Heart right ventricle (tissue), 16 donors: Measurements from ENCODE around the gene FREM2. TPM values are rescaled to one million over a fixed set of nuclear protein-coding genes. Genes with fewer than 3 reads are reported as not detected.

Experiments used
- ATAC-seq, 8 donors: fragments of 200-7000 bp; cut with Tn5 transposase; one replicate each; pipeline ENCODE4 v1.9.1; 2020; ENCODE audit warnings: mild to moderate bottlenecking in 8 of 8, moderate library complexity in 8 of 8, moderate number of reproducible peaks in 1 of 8
- DNase-seq, 2 donors: peaks; one replicate each; pipeline ENCODE4 v3.0.0-alpha.2; 2020
- H3K27ac ChIP-seq, 10 donors: fragments of 200-600 bp; sonication (generic) in 2 of 10; one replicate each; pipeline versions ENCODE4 v1.5.0 to v1.8.0; 2020 to 2022; ENCODE audit warnings: mild to moderate bottlenecking in 3 of 10
- H3K27me3 ChIP-seq, 7 donors: fragments of 200-600 bp; one replicate each; pipeline ENCODE4 v1.8.0; 2021 to 2022; ENCODE audit warnings: mild to moderate bottlenecking in 2 of 7
- H3K36me3 ChIP-seq, 9 donors: fragments of 200-600 bp; sonication (generic) in 1 of 9; one replicate each; pipeline versions ENCODE4 v1.5.0 to v1.8.0; 2020 to 2022; ENCODE audit warnings: mild to moderate bottlenecking in 2 of 9
- H3K4me1 ChIP-seq, 9 donors: fragments of 200-600 bp; sonication (generic) in 1 of 9; one replicate each; pipeline versions ENCODE4 v1.5.0 to v1.8.0; 2020 to 2022; ENCODE audit warnings: mild to moderate bottlenecking in 4 of 9
- H3K4me3 ChIP-seq, 10 donors: fragments of 200-600 bp; sonication (generic) in 2 of 10; one replicate each; pipeline versions ENCODE4 v1.5.0 to v1.8.0; 2020 to 2022; ENCODE audit warnings: mild to moderate bottlenecking in 7 of 10, moderate library complexity in 2 of 10
- H3K9me3 ChIP-seq, 11 donors: fragments of 200-600 bp in 10 of 11; sonication (generic) in 2 of 11; one replicate each; pipeline versions ENCODE4 v1.5.0 to v1.8.0; 2013 to 2022; ENCODE audit warnings: mild to moderate bottlenecking in 2 of 11, control low read depth in 1 of 11, moderate library complexity in 1 of 11
- CTCF ChIP-seq, 9 donors: fragments of 200-600 bp; sonication (generic) in 2 of 9; IDR thresholded peaks; one replicate each; pipeline versions ENCODE4 v1.5.0 to v1.8.0; 2021 to 2022; ENCODE audit warnings: antibody characterized with exemption in 9 of 9, mild to moderate bottlenecking in 5 of 9, moderate library complexity in 1 of 9
- WGBS, 2 donors: extraction: QIAGEN DNeasy Blood & Tissue Kit; methylation state at CpG; one replicate each; pipeline ENCODE4 v1.1.7; 2013; ENCODE audit warnings: inconsistent platforms in 1 of 2; 5-methylcytosine and 5-hydroxymethylcytosine counted together
- intact Hi-C, 10 donors: fragments of 100-400 bp; cut with DNase I; formaldehyde crosslinking; loops; one replicate each; pipeline versions ENCODE4 v1.11.1 to v1.14.2; 2022
- polyA plus RNA-seq, 2 donors: library from polyadenylated mRNA; stranded (reverse); fragments of 200-250 nt; gene quantifications; one replicate each; pipeline ENCODE4 v1.2.3, GENCODE V29; 2013
- total RNA-seq, 10 donors: library from RNA; stranded (reverse); fragmentation: NEBNext Ultra II Directional in 3 of 10; extraction: Animal tissue kit (Norgen Biotek cat#: 25700) in 3 of 10; gene quantifications; one replicate each; pipeline versions ENCODE4 v1.2.1 to v1.2.4, GENCODE V29; 2021 to 2023
- donor health status: Arrhythmogenic right ventricular cardiomyopathy.
- donor health status: ischemic (EF 13 %, LVEDD 7.1; RV severe dilation, severe dysfunction).
- donor health status: healthy with polysubstance abuse.
- donor health status: DM: no; HTN: yes; CAD: no.
- donor health status: DM: no; HTN: no; CAD: no.
- donor health status: ischemic (EF 25% LVEDD 6.9; RV normal size, moderate dysfunction).
- donor health status: ischemic (EF 25% LVEDD 5.7; RV mildly dilated, moderate dysfunction).
- donor health status: healthy.
- donor health status: DM: yes; HTN: yes; CAD: no.
- donor health status: Ischemic cardiomyopathy.
- donor health status: ischemic (EF 35%, LVEDD 5.7; RV mildly dilated, moderate dysfunction).
- donor health status: nonischemic (EF 11% LVEDD 7.7; RV severe dilation, severe dysfunction).
- donor health status: DM: yes; HTN: yes; CAD: no.
- donor health status: PGD.
- donor health status: ischemic (EF 29% LVEDD 5.4; RV normal size, mild dysfunction).
- donor health status: nonischemic (EF 23%, LVEDD 6.1; RV moderate dilation, normal function).

Gene FREM2
- total and polyA plus RNA-seq, 12 donors = 0.01 to 0.46 (median 0.13) TPM; not detected in 1

- TF ChIP-seq CTCF (IDR thresholded peaks at IDR 0.05) = no peak
- DNase-seq (no peak), ATAC-seq (no peak)
- no peak overlapping the region for H3K27ac ChIP-seq
- WGBS, 2 donors = 72 to 77% methylated on average over 6 of the region's 6 CpGs
- H3K4me1 ChIP-seq = no peaks in the 10 kb centered on the region
- peaks cover 0 to 35% (median 6%) of the 10 kb centered on the region in 7 donors for H3K27me3 ChIP-seq
- H3K9me3 ChIP-seq = no peaks in the 10 kb centered on the region
- intact Hi-C loops = loop anchor here in 1 of 10 donors (2.0 kb wide), 1 partner anchor 31 kb away; no protein-coding TSS in a partner anchor
- H3K4me3 ChIP-seq = no peak overlapping the region
- H3K36me3 ChIP-seq = no peaks in the 10 kb centered on the region
Measured at GRCh38 chr13:38669234-38669964, 17.5 kb upstream of the FREM2 start.

GRCh38 chr13:38670627-38671026 lies 16.2 kb upstream of the FREM2 start:
- 15 to 25% methylated on average over 2 of the region's 2 CpGs for WGBS, 2 donors
- no peak overlapping the region for H3K27ac ChIP-seq
- H3K4me1 ChIP-seq = no peaks in the 10 kb centered on the region
- no peak for DNase-seq
- no peak overlapping the region for H3K4me3 ChIP-seq
- TF ChIP-seq CTCF (IDR thresholded peaks at IDR 0.05) = peak in 1 of 9 donors; percentile 13
- no peak for ATAC-seq
- no peaks in the 10 kb centered on the region for H3K36me3 ChIP-seq
- intact Hi-C loops = loop anchor here in 1 of 10 donors (5.0 kb wide), 1 partner anchor 92 kb away; no protein-coding TSS in a partner anchor
- no peaks in the 10 kb centered on the region for H3K9me3 ChIP-seq
- H3K27me3 ChIP-seq = peaks cover 0 to 27% (median 4%) of the 10 kb centered on the region in 7 donors

DNA sequence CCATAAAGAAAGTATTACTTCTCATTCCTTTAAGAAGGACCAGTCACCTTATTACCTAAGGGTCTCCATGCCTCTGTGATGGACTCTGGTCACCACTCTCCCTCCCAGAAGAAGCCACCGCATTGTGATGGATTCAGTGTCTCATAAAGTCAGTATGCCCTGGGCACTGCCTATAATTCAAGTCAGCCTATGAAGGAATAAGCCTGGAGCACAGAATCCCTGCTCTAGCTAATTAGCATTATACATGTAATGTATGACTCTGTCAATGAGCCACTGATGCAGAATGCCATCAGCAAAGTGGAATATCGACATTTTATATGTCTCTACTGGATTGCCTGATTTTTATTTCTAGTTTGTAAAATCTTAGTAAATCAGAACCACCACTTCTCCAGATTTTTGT lies 14.9 kb upstream of the FREM2 start:
- DNase-seq (no peak), ATAC-seq (no peak)
- no peak for TF ChIP-seq CTCF (IDR thresholded peaks at IDR 0.05)
- intact Hi-C loops = loop anchor here in 1 of 10 donors (5.0 kb wide), 1 partner anchor 90 kb away; no protein-coding TSS in a partner anchor
- Histone ChIP-seq H3K27ac (no peak overlapping the region), H3K9me3 (no peaks in the 10 kb centered on the region), H3K27me3 (peaks cover 0 to 17% (median 5%) of the 10 kb centered on the region in 7 donors), H3K36me3 (no peaks in the 10 kb centered on the region), H3K4me3 (no peak overlapping the region), H3K4me1 (no peaks in the 10 kb centered on the region)
- 86 to 89% methylated on average over 2 of the region's 2 CpGs for WGBS, 2 donors

DNA sequence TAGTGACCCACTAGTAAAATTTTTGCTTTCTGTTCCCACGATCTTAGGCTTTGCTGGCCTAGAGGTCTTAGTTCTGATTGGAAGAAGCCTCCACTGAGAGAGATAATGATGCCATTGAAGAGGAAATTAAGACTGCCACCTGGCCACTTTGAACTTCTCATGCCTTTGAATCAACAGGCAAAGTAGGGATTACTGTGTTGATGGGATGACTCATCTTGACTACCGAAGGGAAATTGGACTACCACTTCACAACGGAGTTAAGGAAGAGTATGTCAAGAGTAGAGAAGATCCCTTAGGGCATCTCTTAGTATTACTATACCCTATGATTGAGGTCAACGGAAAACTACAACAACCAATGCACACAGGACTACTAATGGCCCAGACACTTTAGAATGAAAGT lies 12.7 kb upstream of the FREM2 start:
- DNase-seq (no peak), ATAC-seq (no peak)
- no peaks in the 10 kb centered on the region for H3K4me1 ChIP-seq
- H3K9me3 ChIP-seq = no peaks in the 10 kb centered on the region
- H3K27me3 ChIP-seq = peaks cover 0 to 15% (median 7%) of the 10 kb centered on the region in 7 donors
- no peak overlapping the region for H3K4me3 ChIP-seq
- WGBS, 2 donors = 70 to 79% methylated on average over 4 of the region's 4 CpGs
- no peaks in the 10 kb centered on the region for H3K36me3 ChIP-seq
- intact Hi-C loops = loop anchor here in 1 of 10 donors (5.0 kb wide), 1 partner anchor 88 kb away; no protein-coding TSS in a partner anchor
- no peak for TF ChIP-seq CTCF (IDR thresholded peaks at IDR 0.05)
- no peak overlapping the region for H3K27ac ChIP-seq
